Ammon's horn (tissue), 1 donor: Measurements from ENCODE around the gene IQUB.
"Not testable (repeated sequence)": the region's sequence is repeated elsewhere in the genome, so short reads cannot be mapped to it uniquely, and the experiment has no call there.

ENCODE experiments used
- DNase-seq: peaks from one replicate; pipeline ENCODE4 v3.0.0-alpha.2; 2016; ENCODE audit warnings: low spot score

IQUB gene

DNA sequence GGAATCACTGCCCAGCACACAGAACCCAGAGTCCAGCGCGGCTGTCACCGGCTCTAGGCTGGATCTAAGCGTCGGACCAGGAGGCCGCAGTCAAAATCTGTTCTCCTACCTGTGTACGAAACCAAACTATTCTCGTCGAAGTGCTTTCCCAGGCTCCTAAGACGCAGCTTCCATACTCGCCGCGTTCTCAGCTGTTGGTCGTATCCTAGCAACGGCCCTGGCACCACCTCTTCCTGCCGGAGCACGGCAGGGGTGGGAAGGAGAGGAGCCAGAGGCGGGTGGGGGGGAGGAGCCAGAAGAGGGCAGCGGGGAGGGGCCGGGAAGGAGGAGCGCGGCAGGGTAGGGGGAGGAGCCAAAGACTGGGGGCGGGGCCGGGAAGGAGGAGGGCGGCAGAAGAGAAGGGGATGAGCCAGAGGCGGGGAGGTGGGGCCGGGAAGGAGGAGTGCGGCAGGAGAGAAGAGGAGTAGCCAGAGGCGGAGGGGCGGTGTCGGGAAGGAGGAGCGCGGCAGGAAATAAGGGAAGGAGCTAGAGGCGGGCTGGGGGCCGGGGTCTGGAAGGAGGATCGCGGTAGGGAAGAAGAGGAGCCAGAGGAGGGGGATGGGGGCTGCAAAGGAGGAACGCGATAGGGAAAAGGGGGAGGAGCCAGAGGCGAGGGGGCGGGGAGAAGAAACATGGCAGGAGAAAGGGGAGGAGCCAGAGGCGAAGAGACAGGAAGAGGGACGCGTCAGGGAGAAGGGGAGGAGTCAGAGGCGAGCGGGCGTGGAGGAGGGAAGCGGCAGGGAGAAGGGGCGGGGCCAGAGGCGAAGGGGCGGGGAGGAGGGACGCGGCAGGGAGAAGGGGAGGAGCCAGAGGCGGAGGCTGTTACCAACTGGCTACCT is at the start of gene IQUB:
IQUB (minus strand) TSS at position 213 of the 878 bp plus-strand sequence. CDS start 22,255 bp downstream, outside the sequence.
- DNase-seq = peak; percentile 100

GRCh38 chr7:123583821-123584220 is 49.4 kb upstream of the IQUB start:
- DNase-seq = no peak

DNA sequence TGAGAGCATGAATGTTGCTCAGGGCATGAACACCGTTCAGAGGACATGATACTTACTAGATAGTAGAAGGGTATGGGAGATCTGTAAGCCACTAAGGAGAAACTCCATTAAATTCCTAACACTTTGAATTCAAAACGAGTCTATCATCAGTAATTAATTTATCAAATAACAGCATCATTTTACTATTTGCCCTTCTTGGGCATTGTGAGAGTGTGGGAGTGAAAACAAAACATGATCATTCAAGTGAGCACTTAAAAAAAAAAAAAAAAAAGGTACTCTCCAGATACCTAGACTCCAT is 46.7 kb upstream of the IQUB start:
- no peak for DNase-seq

DNA sequence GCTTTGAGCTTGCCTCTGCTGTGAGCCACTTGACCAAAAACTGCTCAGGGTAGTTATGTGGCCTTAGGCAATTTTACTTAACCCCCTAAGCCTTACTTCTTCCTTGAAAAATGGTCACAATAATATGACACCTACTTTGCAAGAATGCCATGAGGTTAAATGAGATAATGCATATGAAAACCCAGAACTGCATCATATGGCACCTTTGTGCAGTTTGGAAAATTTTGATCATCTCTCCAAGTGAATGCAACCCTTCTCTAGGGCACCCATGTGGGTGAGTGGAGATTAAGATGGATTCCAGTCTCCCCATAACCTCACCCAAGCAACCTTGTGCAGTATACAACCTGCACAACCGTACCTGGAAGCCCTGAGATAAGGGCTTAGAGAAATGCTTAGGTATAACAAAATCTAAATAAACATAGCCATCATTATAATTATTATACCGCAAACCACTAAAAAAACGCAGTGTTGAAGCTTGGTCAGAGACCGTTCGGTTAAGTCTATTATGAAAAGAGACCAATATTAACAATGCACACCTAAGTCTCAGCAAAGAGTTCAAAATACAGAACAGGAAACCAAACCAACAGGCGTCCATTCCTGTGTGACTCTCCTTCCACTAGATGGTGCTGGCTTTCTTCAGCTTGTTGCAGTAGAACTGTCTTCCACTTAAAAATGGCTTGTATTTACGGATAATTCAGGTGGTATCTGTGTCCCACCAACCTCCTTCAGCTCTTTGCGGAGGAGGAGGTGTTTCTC is 46.2 kb upstream of the IQUB start:
- DNase-seq = peak; percentile 47

- no peak for DNase-seq
Measured at GRCh38 chr7:123579416-123579815, 45.0 kb upstream of the IQUB start.

DNA sequence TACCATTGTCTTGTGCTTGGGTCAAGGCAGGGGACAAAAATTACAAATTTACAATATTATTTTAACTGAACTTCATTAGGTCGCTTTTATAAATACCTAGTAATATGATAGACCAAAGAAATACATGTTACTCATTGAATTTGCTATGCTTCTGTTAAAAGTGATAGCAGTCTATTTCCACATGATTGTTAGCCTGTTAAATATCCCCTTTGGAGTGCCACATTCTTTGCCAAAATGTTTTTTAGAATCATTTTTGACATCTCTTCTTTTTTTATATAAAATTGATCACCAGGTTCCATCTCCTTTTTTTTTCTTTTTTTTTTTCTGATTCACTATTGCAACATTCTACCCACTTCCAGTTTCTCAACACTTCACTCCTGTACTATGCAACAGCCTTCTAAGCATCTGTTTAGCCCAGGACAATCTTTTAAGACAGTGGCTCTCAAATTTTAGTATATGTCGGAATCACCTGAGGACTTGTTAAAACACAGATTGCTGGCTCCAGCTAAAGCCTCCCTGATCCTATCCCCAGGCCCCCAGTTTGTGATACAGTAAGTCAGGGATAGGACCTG is 39.6 kb upstream of the IQUB start:
- DNase-seq = no peak

- DNase-seq = no peak
Measured at GRCh38 chr7:123573341-123573740, 38.9 kb upstream of the IQUB start.

DNA sequence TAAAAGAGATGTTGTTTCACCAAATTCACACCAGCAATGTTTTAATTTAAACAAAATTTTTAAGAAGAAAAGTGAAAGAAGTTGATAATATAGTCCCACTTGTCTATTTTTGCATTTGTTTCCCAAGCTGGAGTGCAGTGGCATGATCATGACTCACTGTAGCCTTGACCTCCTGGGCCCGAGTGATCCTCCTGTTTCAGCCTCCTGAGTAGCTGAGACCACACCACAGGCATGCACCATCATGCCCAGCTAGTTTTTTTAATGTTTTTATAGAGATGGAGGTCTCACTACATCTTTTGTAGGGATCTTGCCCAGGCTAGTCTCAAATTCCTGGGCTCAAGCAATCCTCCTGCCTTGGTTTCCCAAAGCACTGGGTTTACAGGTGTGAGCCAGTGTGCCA is 37.3 kb upstream of the IQUB start:
- no peak for DNase-seq

DNA sequence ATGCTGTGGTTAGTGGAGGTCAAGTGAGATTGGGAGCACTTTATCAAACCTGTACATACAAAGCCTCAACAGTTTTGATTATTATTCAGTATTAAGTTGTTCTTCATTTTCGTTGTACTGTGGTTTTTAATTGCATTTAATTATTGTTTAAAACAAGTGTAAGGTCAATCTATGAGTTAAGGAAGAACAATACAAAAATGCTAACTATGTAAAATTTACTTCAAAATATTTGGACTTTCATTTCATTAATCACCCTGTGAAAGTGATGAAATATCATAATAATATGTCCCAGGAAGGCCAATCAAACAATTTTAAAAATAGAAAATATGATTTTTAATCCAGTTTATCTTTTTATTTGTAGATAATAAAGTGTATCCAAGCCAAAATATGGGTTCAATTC is 36.8 kb upstream of the IQUB start:
- no peak for DNase-seq

DNA sequence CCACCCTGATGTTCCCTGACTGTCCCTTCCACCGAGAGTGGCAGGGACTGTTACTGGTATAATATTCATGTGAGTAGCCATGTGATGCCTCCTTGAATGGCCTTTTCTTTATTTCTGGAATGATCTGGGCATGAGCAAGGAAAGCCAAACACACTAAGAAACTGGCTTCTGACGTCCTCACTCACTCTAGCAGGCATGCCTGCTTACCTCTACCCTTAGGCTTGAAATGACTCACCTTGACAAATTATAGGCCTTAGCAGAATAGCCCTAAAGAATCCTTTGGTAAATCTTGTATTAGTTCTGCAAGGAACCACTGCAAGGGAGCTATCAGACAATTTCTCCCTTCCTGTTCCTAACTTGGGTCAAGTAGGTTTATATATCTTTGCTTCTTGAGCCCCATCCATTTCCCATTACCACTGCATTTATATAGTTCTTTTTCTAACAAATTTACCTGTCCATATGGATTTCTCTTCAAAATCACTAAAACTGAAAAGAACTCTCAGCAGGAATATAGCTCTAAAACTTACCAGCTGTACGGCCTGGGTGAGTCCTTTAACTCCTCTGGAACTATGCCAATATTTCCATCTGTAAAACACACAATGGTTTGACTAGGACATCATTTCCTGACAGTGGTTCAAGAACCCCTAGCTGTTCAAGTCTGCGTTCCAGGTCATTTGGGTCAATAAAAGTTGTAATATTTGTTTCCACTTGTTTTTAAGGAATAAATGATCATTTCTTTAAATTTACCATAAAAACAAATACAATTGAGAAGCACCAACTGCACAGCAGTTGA is 36.2 kb upstream of the IQUB start:
- DNase-seq = no peak

GRCh38 chr7:123569352-123570010 is 35.1 kb upstream of the IQUB start:
- no peak for DNase-seq

DNA sequence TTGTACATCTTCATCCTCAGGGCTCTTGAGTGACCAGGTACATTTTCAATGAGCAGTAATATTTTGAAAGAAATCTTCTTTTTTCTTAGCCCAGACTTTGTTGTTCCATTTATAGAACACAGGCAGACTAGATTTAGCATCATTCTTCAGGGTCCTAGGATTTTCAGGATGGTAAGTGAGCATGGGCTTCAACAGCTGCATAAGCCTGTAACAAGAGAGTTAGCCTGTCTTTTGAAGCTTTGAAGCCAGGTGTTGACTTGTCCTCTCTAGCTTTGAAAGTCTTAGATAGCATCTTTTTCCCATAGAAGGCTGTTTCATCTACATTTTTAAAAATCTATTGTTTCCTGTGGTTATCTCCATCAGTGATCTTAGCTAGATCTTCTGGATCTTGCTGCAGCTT is 27.7 kb upstream of the IQUB start:
- no peak for DNase-seq

GRCh38 chr7:123558289-123558874 is 24.0 kb upstream of the IQUB start:
- DNase-seq = no peak

DNA sequence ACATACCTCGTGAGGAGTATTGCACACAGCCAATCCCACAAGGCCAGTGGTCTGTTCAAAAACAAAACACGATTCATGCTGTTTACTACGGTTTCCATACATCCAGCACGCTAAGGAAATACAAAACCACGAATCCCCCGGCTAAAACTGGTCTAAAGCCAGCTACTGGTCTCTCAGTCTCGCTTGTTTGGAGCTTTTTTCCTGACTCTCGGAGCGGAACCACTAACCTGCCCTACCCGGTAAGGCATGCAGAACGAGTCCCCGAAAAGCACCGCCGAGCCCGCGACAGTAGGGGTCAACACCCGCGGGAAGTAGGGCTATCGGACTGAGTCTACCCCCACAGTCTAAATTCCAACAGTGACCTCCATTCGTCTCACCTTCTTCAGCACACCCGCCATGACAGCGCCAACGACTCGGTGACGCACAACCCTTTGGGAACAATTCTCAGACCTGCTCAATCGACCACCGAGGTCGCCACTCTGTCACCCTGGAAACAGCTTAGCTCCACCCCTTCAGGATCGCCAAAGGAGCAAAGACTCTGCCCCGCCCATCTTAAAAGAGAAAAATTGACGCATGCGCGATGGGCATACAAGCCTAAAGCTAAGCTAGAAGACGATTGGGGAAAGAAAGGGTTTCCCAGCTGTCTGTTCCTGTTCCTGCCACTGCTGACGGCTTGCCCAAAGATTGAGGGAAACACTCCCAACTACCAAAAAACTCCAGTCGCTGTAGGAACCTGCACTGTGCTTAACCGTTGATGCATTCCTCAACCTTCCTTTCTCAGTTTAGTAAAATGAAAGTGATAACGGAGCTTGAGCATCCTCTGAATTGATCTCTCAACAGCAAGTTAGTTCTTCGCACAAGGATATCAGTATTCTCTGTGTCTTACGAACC is 23.2 kb upstream of the IQUB start, which contains the start of gene NDUFA5:
NDUFA5 (minus strand) TSS at position 421 of the 891 bp plus-strand sequence; CDS start at position 398, 23 bp downstream.
- DNase-seq = peak; percentile 99

DNA sequence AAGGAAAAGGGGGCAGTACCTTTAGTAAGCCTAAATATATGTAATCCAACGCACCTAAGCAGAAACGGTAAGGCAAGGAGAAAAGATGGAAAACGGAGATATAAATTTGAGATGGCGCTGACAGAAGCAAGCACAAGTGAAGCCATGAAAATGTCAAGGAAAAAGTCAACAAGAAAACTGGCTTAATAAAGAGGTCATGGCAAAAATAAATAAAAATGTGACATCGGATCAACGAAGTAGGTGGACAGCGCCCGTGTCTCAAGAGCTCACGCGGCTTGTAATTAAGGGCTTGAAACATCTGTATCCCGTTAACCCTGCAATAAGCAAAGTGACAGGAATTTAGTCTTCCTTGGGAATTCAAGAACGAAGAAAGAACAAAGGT is 22.6 kb upstream of the IQUB start:
- no peak for DNase-seq

DNA sequence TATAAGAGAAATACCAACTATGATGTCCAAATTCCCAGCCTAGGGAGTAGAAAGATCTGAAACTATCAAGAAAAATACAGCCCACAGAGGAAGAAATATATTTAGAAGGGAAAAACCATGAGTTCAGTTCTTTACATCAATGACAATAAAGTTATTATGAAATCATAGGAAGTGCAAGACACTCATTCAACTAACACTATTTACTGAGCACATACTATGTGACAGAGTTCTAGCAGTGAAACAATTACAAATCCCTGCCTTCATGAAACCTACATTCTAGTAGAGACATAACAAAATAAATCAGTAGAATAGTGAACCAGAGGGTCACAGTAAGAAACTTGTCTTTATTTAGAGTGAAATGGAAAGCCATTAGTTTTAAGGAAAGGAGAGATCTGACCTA is 21.1 kb upstream of the IQUB start:
- no peak for DNase-seq

DNA sequence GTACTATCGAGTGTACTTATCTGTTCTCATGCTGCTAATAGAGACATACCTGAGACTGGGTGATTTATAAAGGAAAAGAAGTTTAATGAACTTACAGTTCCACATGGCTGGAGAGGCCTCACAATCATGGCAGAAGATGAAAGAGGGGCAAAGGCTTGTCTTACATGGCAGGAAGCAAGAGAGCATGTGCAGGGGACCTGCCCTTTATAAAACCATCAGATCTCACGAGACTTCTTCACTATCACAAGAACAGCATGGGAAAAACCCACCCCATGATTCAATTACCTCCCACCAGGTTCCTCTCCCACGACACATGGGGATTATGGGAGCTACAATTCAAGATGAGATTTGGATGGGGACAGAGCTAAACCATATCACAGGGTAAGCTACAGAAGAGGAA is 18.8 kb upstream of the IQUB start:
- no peak for DNase-seq

DNA sequence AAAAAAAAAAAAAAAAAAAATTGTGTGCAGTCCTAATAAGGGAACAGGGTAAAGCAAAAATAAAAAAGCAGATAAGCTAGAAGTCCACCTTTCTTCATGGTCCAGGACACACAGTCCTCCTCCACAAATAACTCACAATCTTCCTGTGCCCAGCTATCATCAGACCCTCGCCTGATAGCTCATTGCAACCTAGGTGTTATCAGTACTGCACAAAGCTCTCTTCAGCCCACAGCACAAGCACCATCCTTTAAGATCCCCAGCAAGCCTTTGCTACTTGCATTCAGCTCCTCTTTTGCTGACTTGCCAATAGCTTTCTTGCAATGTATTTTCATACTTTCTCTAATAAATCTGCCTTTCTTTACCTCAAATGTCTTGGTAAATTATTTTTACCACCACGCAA is 18.2 kb upstream of the IQUB start:
- DNase-seq = no peak

- not testable (repeated sequence) for DNase-seq
Measured at GRCh38 chr7:123552134-123552533, 17.7 kb upstream of the IQUB start.

DNA sequence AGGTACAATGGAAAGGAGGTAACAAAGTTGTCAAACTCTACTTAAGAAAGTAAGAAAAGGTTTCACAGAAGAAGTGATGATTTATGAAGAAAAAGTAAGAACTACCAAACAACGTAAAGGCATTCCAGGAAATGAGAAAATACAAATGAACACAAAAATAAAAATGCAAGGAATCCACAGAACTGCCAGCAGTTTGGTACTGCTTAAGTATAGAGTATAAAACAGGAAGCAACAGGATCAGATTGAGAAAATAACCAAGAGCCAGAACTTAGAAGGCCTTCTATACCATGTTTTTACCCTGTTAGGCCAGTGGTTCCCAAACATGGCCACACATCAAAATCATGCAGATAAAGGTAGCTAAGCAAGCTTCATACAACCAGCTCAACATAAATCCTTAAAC is 14.0 kb upstream of the IQUB start:
- no peak for DNase-seq
